ENCODE data around the gene DDRGK1. TPM values are rescaled to one million over a fixed set of nuclear protein-coding genes. Genes with fewer than 3 reads are reported as not detected.

The DDRGK1 gene
- polyA plus RNA-seq, 1 donor from 2014 or later, result 67.6 TPM

DNA sequence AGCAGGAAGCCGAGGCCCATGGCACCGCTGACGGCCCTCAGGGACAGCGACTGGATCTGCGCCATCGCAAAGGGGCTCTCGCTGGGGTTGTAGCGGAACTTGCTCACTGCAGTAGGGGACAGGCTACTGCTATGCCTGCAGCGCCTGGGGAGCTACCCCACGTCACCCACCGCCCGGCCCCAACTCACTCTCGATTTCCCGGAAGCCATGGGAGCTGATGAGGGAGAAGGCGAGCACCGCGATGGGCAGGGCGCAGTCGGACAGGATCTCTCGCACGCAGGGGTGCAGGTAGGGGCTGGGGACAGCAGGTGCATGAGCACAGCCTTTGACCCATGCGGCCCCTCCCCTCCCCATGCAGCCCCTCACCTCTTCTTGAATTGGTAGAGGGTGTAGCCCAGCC, 24.7 kb upstream of the DDRGK1 start:
- H3K79me2 ChIP-seq (replicated peaks; ENCODE audit: insufficient read depth, low read length), result no peaks in the 10 kb centered on the region
- H3K27me3 ChIP-seq (ENCODE audit: insufficient read depth, low read depth, low read length), result no peaks in the 10 kb centered on the region
- no peak overlapping the region for H3K4me3 ChIP-seq (ENCODE audit: low read length)
- H3F3A ChIP-seq (ENCODE audit: insufficient read depth, low read length, poor library complexity, severe bottlenecking), result no peaks in the 10 kb centered on the region
- H3K9me3 ChIP-seq (ENCODE audit: low read length), result no peaks in the 10 kb centered on the region
- no peak overlapping the region for H3K9ac ChIP-seq (ENCODE audit: low read length)
- no peaks in the 10 kb centered on the region for H3K9me2 ChIP-seq (ENCODE audit: insufficient read depth, low read length)
- H3K4me2 ChIP-seq (ENCODE audit: low read length), result no peak overlapping the region
- no peaks in the 10 kb centered on the region for H4K20me1 ChIP-seq (ENCODE audit: insufficient read depth)
- TF ChIP-seq EZH2 (IDR thresholded peaks at IDR 0.05; ENCODE audit: borderline replicate concordance, insufficient read depth, low read length, poor library complexity, severe bottlenecking) (no peak), MXI1 (conservative IDR thresholded peaks at IDR 0.05; ENCODE audit: poor library complexity, severe bottlenecking) (no peak), TAF1 (IDR thresholded peaks at IDR 0.05; ENCODE audit: low read depth) (no peak), RAD21 (conservative IDR thresholded peaks at IDR 0.05) (no peak), REST (IDR thresholded peaks at IDR 0.05; ENCODE audit: borderline replicate concordance) (no peak)
- TF ChIP-seq, protein P1, sequence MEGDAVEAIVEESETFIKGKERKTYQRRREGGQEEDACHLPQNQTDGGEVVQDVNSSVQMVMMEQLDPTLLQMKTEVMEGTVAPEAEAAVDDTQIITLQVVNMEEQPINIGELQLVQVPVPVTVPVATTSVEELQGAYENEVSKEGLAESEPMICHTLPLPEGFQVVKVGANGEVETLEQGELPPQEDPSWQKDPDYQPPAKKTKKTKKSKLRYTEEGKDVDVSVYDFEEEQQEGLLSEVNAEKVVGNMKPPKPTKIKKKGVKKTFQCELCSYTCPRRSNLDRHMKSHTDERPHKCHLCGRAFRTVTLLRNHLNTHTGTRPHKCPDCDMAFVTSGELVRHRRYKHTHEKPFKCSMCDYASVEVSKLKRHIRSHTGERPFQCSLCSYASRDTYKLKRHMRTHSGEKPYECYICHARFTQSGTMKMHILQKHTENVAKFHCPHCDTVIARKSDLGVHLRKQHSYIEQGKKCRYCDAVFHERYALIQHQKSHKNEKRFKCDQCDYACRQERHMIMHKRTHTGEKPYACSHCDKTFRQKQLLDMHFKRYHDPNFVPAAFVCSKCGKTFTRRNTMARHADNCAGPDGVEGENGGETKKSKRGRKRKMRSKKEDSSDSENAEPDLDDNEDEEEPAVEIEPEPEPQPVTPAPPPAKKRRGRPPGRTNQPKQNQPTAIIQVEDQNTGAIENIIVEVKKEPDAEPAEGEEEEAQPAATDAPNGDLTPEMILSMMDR (IDR thresholded peaks at IDR 0.05; ENCODE audit: poor library complexity, severe bottlenecking), result no peak
- H2AFZ ChIP-seq (ENCODE audit: low read depth, low read length), result no peak overlapping the region
- no peaks in the 10 kb centered on the region for H3K36me3 ChIP-seq (ENCODE audit: insufficient read depth, low read length)
- H3K27ac ChIP-seq (ENCODE audit: low read length), result no peak overlapping the region

DNA sequence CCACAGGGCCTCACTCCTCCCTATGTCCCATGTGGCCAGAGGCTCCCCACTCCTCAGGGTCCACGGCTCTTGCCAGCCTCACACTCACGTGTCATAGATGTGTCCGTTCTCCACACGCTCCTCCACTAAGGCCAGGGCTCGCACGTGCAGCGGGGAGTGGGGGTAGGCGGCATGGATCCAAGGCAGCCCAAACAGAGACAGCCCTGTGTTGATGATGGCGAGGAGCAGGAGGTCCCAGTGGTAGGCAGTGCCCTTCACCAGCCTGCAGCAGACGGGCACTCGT, 24.2 kb upstream of the DDRGK1 start:
- no peak overlapping the region for H3K27ac ChIP-seq (ENCODE audit: low read length)
- TF ChIP-seq, protein P1 (IDR thresholded peaks at IDR 0.05; ENCODE audit: poor library complexity, severe bottlenecking), result no peak
- TF ChIP-seq POLR2AphosphoS5 (IDR thresholded peaks at IDR 0.05), result no peak
- TF ChIP-seq TAF1 (IDR thresholded peaks at IDR 0.05; ENCODE audit: low read depth), result no peak
- TF ChIP-seq REST (IDR thresholded peaks at IDR 0.05; ENCODE audit: borderline replicate concordance), result no peak
- no peak for TF ChIP-seq EZH2 (IDR thresholded peaks at IDR 0.05; ENCODE audit: borderline replicate concordance, insufficient read depth, low read length, poor library complexity, severe bottlenecking)
- TF ChIP-seq EP300 (conservative IDR thresholded peaks at IDR 0.05; ENCODE audit: poor library complexity, severe bottlenecking), result no peak
- no peak for TF ChIP-seq SMC3 (conservative IDR thresholded peaks at IDR 0.05; ENCODE audit: poor library complexity)
- no peak for TF ChIP-seq RAD21 (conservative IDR thresholded peaks at IDR 0.05)
- no peak for TF ChIP-seq MXI1 (conservative IDR thresholded peaks at IDR 0.05; ENCODE audit: poor library complexity, severe bottlenecking)
- H4K20me1 ChIP-seq (ENCODE audit: insufficient read depth), result no peaks in the 10 kb centered on the region
- no peaks in the 10 kb centered on the region for H3K79me2 ChIP-seq (replicated peaks; ENCODE audit: insufficient read depth, low read length)
- no peaks in the 10 kb centered on the region for H3K9me2 ChIP-seq (ENCODE audit: insufficient read depth, low read length)
- H3K9ac ChIP-seq (ENCODE audit: low read length), result no peak overlapping the region
- no peaks in the 10 kb centered on the region for H3K9me3 ChIP-seq (ENCODE audit: low read length)
- no peaks in the 10 kb centered on the region for H3K27me3 ChIP-seq (ENCODE audit: insufficient read depth, low read depth, low read length)
- H3K4me2 ChIP-seq (ENCODE audit: low read length), result no peak overlapping the region
- no peaks in the 10 kb centered on the region for H3F3A ChIP-seq (ENCODE audit: insufficient read depth, low read length, poor library complexity, severe bottlenecking)
- H2AFZ ChIP-seq (ENCODE audit: low read depth, low read length), result no peak overlapping the region
- no peaks in the 10 kb centered on the region for H3K36me3 ChIP-seq (ENCODE audit: insufficient read depth, low read length)
- no peak overlapping the region for H3K4me3 ChIP-seq (ENCODE audit: low read length)
